ENCODE data around the gene KDF1.

DNA sequence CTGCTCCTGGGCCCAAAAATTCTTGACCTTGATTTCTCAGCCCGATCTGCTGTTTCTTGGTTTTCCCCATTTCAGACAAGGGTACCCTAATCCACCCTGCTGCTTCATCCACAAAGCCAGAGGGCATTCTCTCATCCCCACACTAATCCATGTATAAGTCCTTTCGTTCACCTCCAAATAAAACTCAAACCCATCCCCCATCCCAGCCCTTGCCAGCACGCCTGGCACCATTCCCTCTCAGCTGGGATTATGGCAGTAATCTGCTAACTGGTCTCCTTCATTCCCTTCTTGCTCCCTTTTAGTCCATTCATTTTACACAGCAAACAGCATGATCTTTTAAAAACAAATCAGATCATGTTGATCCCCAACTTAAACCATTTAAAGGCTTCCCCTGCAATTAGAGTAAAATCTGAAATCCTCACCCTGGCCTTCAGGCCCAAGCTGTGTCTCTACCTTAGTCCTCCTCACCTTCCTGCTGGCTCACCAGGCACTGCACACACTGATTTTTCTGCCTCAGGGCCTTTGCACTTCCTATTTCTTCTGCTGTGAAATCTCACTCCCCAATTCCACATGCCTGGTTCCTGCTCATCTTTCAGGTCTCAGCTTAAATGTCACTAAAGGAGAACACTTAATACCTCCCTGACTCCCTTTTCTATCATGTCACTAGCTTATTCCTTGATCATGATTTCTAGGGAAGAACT lies 21.0 kb upstream of the KDF1 start:
- TF ChIP-seq, protein P1, sequence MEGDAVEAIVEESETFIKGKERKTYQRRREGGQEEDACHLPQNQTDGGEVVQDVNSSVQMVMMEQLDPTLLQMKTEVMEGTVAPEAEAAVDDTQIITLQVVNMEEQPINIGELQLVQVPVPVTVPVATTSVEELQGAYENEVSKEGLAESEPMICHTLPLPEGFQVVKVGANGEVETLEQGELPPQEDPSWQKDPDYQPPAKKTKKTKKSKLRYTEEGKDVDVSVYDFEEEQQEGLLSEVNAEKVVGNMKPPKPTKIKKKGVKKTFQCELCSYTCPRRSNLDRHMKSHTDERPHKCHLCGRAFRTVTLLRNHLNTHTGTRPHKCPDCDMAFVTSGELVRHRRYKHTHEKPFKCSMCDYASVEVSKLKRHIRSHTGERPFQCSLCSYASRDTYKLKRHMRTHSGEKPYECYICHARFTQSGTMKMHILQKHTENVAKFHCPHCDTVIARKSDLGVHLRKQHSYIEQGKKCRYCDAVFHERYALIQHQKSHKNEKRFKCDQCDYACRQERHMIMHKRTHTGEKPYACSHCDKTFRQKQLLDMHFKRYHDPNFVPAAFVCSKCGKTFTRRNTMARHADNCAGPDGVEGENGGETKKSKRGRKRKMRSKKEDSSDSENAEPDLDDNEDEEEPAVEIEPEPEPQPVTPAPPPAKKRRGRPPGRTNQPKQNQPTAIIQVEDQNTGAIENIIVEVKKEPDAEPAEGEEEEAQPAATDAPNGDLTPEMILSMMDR (IDR thresholded peaks at IDR 0.05; ENCODE audit: borderline replicate concordance, extremely low read depth, low read length, poor library complexity, severe bottlenecking): no peak
- no peak for TF ChIP-seq EZH2 (IDR thresholded peaks at IDR 0.05; ENCODE audit: borderline replicate concordance, low read depth, low read length, severe bottlenecking)

Measured in DND-41 (cell line).